Psoas muscle (tissue), 8 donors: ENCODE data around the gene RSL1D1. TPM values are rescaled to one million over a fixed set of nuclear protein-coding genes. Genes with fewer than 3 reads are reported as not detected.

ENCODE experiments used
- ATAC-seq, 4 donors: fragments of 200-7000 bp; cut with Tn5 transposase; one replicate each; pipeline ENCODE4 v1.9.1; 2020; ENCODE audit warnings: moderate library complexity in 3 of 4, mild to moderate bottlenecking in 2 of 4
- DNase-seq, 2 donors: peaks; one replicate each; pipeline ENCODE4 v3.0.0-alpha.2; 2020
- H3K27ac ChIP-seq: fragments of 200-600 bp; one replicate; pipeline ENCODE4 v1.8.0; 2022
- H3K27me3 ChIP-seq, 3 donors: fragments of 200-600 bp in 1 of 3; one replicate each; pipeline versions ENCODE4 v1.6.1 to v1.8.0; 2013 to 2022; ENCODE audit warnings: low read length in 2 of 3, mild to moderate bottlenecking in 2 of 3, moderate library complexity in 1 of 3; ENCODE audit not compliant: insufficient read depth in 3 of 3
- H3K36me3 ChIP-seq, 2 donors: fragments of 200-600 bp in 1 of 2; one replicate each; pipeline versions ENCODE4 v1.6.1 to v1.8.0; 2013 to 2022; ENCODE audit warnings: low read depth in 1 of 2, mild to moderate bottlenecking in 1 of 2, moderate library complexity in 1 of 2; ENCODE audit not compliant: insufficient read depth in 1 of 2
- H3K4me1 ChIP-seq: fragments of 200-600 bp; one replicate; pipeline ENCODE4 v1.8.0; 2022
- H3K4me3 ChIP-seq: fragments of 200-600 bp; one replicate; pipeline ENCODE4 v1.8.0; 2022; ENCODE audit warnings: mild to moderate bottlenecking
- H3K9me3 ChIP-seq: fragments of 200-600 bp; one replicate; pipeline ENCODE4 v1.8.0; 2022
- WGBS, 3 donors: extraction: QIAGEN DNeasy Blood & Tissue Kit; methylation state at CpG; one replicate each; pipeline versions ENCODE4 v1.1.6 to v1.1.7; 2013; 5-methylcytosine and 5-hydroxymethylcytosine counted together
- intact Hi-C, 2 donors: fragments of 100-400 bp; cut with DNase I; formaldehyde crosslinking; loops; one replicate each; pipeline versions ENCODE4 v1.11.0 to v1.14.2; 2022
- polyA plus RNA-seq, 3 donors: library from polyadenylated mRNA; stranded (reverse); fragments of 200-250 nt; gene quantifications; one replicate each; pipeline ENCODE4 v1.2.3, GENCODE V29; 2013
- total RNA-seq, 4 donors: library from RNA; stranded (reverse); fragmentation: NEBNext Ultra II Directional in 2 of 4; extraction: Animal tissue kit (Norgen Biotek cat#: 25700) in 2 of 4; gene quantifications; one replicate each; pipeline versions ENCODE4 v1.2.1 to v1.2.4, GENCODE V29; 2021 to 2023
- TF ChIP-seq, protein P1 (sequence below): fragments of 200-600 bp; IDR thresholded peaks from one replicate; pipeline ENCODE4 v1.8.0; 2022; ENCODE audit warnings: antibody characterized with exemption
- donor health status: healthy with polysubstance abuse.
- donor health status: DM: no; HTN: no; CAD: no; lungs with moderate emphysema.
- donor health status: Bipolar disorder and iron deficiency.
- donor health status: healthy.
- donor health status: DM: yes; HTN: yes; CAD: no.
- donor health status: DM: no; HTN: no; CAD: no.
- donor health status: DM: no; HTN: no; CAD: no.
- donor health status: DM: yes; HTN: yes; CAD: no.

Gene RSL1D1
- total and polyA plus RNA-seq, 7 donors: 197 to 271 (median 241) TPM

DNA sequence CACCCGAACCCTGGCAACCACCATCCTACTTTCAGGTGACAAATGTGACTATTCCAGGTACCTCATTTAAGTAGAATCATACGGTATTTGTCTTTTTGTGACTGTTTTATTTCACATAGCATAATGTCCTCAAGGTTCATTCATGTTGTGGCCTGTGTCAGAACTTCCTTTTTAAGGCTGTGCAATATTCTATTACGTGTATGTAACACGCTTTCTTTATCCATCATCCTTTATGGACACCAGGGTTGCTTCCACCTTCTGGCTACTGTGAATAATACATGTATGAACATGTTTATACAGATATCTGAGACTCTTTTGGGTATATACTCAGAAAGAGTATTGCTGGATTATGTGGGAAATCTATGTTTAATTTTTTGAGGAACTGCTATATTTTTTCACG lies 28.7 kb upstream of the RSL1D1 start:
- intact Hi-C loops: loop anchor here (5.0 kb wide), 2 partner anchors 108 to 113 kb away; no protein-coding TSS in a partner anchor
- TF ChIP-seq, protein P1, sequence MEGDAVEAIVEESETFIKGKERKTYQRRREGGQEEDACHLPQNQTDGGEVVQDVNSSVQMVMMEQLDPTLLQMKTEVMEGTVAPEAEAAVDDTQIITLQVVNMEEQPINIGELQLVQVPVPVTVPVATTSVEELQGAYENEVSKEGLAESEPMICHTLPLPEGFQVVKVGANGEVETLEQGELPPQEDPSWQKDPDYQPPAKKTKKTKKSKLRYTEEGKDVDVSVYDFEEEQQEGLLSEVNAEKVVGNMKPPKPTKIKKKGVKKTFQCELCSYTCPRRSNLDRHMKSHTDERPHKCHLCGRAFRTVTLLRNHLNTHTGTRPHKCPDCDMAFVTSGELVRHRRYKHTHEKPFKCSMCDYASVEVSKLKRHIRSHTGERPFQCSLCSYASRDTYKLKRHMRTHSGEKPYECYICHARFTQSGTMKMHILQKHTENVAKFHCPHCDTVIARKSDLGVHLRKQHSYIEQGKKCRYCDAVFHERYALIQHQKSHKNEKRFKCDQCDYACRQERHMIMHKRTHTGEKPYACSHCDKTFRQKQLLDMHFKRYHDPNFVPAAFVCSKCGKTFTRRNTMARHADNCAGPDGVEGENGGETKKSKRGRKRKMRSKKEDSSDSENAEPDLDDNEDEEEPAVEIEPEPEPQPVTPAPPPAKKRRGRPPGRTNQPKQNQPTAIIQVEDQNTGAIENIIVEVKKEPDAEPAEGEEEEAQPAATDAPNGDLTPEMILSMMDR: no peak
- Histone ChIP-seq H3K9me3 (no peaks in the 10 kb centered on the region), H3K4me1 (no peaks in the 10 kb centered on the region), H3K27ac (no peak overlapping the region), H3K27me3 (no peaks in the 10 kb centered on the region), H3K4me3 (no peak overlapping the region), H3K36me3 (peaks cover 3 to 100% of the 10 kb centered on the region in 2 donors)
- WGBS, 3 donors: 84 to 94% (median 84%) methylated on average over 5 of the region's 5 CpGs
- DNase-seq: no peak
- ATAC-seq: peak in 2 of 4 donors; percentile 32 to 43

DNA sequence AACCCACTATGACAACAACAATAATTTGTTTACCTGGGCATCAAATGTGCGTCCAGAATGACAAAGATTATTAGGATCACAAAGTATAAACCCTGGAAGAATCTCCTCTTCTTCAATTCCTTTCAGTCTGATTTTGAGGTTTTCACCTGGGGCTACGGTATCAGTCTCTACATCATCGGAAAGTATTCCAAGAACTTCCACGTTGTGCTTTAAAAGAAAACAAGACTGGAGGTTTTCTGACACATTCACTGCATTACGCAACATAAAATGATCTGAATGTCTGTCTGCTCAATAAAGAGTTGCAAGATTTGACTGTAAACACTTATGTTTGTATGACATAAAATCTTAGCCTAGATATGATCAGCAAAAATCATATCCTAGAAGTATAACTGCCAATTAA lies 26.0 kb upstream of the RSL1D1 start:
- intact Hi-C loops: no loop called here
- 84 to 88% (median 87%) methylated on average over 5 of the region's 5 CpGs for WGBS, 3 donors
- peaks cover 4 to 99% of the 10 kb centered on the region in 2 donors for H3K36me3 ChIP-seq
- TF ChIP-seq, protein P1: no peak
- ATAC-seq: no peak
- H3K4me1 ChIP-seq: no peaks in the 10 kb centered on the region
- no peaks in the 10 kb centered on the region for H3K9me3 ChIP-seq
- no peak overlapping the region for H3K4me3 ChIP-seq
- no peak overlapping the region for H3K27ac ChIP-seq
- no peak for DNase-seq
- no peaks in the 10 kb centered on the region for H3K27me3 ChIP-seq

DNA sequence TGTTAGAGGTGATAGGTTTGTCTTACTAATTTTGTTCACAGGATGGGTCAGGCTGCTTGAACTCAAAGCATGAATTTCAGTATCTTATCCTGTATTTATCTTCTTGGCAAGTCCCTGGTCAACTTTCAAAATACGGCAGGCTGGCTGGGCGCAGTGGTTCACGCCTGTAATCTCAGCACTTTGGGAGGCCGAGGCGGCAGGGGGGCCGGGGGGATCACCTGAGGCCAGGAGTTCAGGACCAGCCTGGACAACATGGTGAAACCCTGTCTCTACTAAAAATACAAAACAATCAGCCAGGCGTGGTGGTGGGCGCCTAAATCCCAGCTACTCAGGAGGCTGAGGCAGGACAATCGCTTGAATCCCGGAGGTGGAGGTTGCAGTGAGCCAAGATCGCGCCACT lies 25.0 kb upstream of the RSL1D1 start:
- no peak overlapping the region for H3K4me3 ChIP-seq
- no peak for ATAC-seq
- intact Hi-C loops: no loop called here
- TF ChIP-seq, protein P1: no peak
- no peak overlapping the region for H3K27ac ChIP-seq
- no peaks in the 10 kb centered on the region for H3K27me3 ChIP-seq
- peaks cover 4 to 96% of the 10 kb centered on the region in 2 donors for H3K36me3 ChIP-seq
- no peak for DNase-seq
- peaks cover 10% of the 10 kb centered on the region for H3K4me1 ChIP-seq
- no peaks in the 10 kb centered on the region for H3K9me3 ChIP-seq
- WGBS, 3 donors: 82 to 90% (median 89%) methylated on average over 12 of the region's 12 CpGs

DNA sequence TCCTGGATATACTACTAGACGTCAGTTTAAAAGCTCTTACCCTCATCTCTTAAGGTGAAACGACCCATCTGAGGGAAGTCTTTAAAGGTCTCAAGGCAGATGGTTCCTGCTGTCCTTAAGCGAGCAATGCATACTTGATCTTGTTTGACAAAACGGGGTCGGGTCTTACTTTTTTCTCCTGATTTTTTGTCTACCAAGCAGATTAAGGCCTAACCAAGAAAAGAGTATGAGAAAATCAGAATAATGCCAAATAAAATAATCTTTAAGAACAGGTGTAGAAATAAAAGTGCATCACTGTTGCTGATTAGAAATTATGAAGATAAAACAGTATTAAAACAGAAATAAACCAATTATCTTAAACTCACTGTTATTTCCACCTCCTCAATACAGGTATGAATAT lies 24.4 kb upstream of the RSL1D1 start:
- TF ChIP-seq, protein P1: no peak
- Histone ChIP-seq H3K27ac (no peak overlapping the region), H3K4me1 (peaks cover 12% of the 10 kb centered on the region), H3K27me3 (no peaks in the 10 kb centered on the region), H3K9me3 (no peaks in the 10 kb centered on the region), H3K36me3 (peaks cover 4 to 90% of the 10 kb centered on the region in 2 donors), H3K4me3 (no peak overlapping the region)
- 82 to 88% (median 83%) methylated on average over 5 of the region's 5 CpGs for WGBS, 3 donors
- DNase-seq (no peak), ATAC-seq (no peak)
- intact Hi-C loops: no loop called here

DNA sequence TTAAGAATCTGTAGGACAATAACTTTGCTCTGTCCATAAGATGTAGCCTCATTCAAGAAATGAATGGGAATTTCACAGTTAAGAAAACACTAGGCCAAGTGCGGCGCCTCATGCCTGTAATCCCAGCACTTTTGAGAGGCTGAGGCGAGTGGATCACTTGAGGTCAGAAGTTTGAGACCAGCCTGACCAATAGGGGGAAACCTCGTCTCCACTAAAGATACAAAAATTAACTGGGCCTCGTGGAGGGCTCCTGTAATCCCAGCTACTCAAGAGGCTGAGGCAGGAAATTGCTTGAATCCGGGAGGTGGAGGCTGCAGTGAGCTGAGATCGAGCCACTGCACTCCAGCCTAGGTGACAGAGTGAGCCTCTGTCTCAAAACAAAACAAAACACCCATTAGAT lies 19.9 kb upstream of the RSL1D1 start:
- H3K4me1 ChIP-seq: peaks cover 25% of the 10 kb centered on the region
- ATAC-seq: peak in 1 of 4 donors; percentile 26
- no peaks in the 10 kb centered on the region for H3K27me3 ChIP-seq
- peaks cover 9 to 63% of the 10 kb centered on the region in 2 donors for H3K36me3 ChIP-seq
- WGBS, 3 donors: 17 to 44% (median 32%) methylated on average over 7 of the region's 7 CpGs
- intact Hi-C loops: no loop called here
- no peaks in the 10 kb centered on the region for H3K9me3 ChIP-seq
- H3K4me3 ChIP-seq: no peak overlapping the region
- TF ChIP-seq, protein P1: no peak
- DNase-seq: no peak
- H3K27ac ChIP-seq: no peak overlapping the region
